Gastroesophageal sphincter (tissue), 3 donors: ENCODE results near the gene DEFB132.

Experiments
- EP300 ChIP-seq: sonication (generic); formaldehyde crosslinking; IDR thresholded peaks from one replicate; pipeline ENCODE4 v1.6.1; 2017; ENCODE audit warnings: antibody characterized with exemption, mild to moderate bottlenecking
- POLR2A ChIP-seq, 2 donors: fragments of 450-650 bp; IDR thresholded peaks; one replicate each; pipeline ENCODE4 v1.6.1; 2017; ENCODE audit warnings: antibody characterized with exemption in 2 of 2, mild to moderate bottlenecking in 2 of 2, moderate library complexity in 1 of 2
- POLR2AphosphoS5 ChIP-seq: sonication (generic); formaldehyde crosslinking; IDR thresholded peaks from one replicate; pipeline ENCODE4 v1.6.1; 2017; ENCODE audit warnings: antibody characterized with exemption
- TF ChIP-seq, protein P1 (sequence below), 4 experiments: fragments of 200-600 bp in 2 of 4; fragments of 450-650 bp in 2 of 4; sonication (generic) in 1 of 4; IDR thresholded peaks; one replicate each; pipeline ENCODE4 v1.5.1; 2017 to 2019; ENCODE audit warnings: antibody characterized with exemption in 4 of 4, mild to moderate bottlenecking in 2 of 4, moderate library complexity in 2 of 4

DNA sequence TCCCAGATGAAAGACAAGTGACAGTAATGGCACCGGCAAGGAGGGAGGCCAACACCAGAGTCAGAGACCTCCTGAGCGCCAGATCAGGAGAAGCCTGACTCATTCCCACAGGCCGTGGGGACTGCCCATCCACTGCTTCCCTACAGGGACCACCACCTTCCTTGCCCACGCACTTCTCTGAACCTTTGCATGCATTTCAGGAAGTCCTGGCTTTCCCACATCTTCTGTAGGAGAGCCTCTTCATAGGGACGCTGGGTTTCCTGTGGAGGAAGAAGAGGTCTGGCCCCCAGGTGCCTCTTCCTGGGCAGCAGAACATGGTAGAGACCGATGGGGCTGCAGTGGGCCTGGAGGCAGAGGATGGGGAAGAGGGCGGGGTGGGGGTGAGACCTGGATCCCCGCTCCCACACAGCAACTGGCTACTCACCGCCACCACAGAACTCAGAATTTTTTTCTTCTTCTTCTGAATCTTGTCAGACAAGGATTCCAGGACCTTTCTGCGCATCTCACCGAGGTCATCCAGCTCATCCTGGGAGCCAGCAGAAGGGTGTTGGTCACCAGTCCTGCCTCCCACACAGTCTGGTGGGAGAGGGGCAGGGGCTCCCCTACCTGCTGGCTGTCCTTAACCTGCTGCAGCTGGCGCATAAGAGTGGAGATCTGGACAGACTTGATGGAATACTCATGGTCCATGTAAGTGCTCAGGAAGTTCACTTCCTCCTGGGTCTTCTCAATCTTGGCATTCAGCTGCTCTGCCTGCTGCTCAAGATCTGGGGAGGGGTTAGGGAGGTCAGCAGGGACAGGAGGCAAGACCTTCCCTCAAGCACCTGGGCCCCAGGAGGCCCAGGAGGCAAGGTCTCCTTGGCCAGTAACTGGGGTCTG lies 19.3 kb downstream of the DEFB132 start:
- TF ChIP-seq, protein P1, sequence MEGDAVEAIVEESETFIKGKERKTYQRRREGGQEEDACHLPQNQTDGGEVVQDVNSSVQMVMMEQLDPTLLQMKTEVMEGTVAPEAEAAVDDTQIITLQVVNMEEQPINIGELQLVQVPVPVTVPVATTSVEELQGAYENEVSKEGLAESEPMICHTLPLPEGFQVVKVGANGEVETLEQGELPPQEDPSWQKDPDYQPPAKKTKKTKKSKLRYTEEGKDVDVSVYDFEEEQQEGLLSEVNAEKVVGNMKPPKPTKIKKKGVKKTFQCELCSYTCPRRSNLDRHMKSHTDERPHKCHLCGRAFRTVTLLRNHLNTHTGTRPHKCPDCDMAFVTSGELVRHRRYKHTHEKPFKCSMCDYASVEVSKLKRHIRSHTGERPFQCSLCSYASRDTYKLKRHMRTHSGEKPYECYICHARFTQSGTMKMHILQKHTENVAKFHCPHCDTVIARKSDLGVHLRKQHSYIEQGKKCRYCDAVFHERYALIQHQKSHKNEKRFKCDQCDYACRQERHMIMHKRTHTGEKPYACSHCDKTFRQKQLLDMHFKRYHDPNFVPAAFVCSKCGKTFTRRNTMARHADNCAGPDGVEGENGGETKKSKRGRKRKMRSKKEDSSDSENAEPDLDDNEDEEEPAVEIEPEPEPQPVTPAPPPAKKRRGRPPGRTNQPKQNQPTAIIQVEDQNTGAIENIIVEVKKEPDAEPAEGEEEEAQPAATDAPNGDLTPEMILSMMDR (IDR thresholded peaks at IDR 0.05) = no peak
- TF ChIP-seq POLR2AphosphoS5 = no peak
- no peak for TF ChIP-seq POLR2A (IDR thresholded peaks at IDR 0.05)
- no peak for TF ChIP-seq EP300
